ENCODE data around the gene N4BP2.

DNA sequence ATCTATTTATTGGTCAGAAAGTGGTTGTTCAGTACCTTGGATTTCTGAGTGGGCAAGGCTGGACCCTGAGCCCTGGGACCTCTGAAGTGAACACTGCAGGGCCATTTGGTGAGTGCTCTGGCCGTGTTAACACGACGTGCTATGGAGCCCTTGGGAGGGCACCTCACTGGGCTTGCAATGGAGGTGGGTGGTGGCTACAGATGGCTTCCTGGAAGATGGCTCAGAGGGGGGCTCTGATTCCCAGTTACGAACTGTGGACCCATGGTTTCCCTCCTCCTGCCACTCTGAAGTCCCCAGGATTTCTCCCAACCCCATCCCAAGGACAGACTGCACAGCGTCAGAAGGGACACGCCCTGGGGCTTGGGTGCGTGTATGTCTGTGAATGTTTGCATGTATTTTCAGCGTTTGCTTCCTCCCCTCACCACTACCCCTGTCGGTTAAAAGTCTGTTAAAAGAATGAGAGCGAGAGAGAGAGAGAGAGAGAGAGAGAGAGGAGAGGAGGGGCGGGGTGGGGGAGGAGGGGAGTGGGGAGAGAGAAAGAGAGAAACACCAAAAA lies 136.4 kb downstream of the N4BP2 start:
- TF ChIP-seq, protein P1, sequence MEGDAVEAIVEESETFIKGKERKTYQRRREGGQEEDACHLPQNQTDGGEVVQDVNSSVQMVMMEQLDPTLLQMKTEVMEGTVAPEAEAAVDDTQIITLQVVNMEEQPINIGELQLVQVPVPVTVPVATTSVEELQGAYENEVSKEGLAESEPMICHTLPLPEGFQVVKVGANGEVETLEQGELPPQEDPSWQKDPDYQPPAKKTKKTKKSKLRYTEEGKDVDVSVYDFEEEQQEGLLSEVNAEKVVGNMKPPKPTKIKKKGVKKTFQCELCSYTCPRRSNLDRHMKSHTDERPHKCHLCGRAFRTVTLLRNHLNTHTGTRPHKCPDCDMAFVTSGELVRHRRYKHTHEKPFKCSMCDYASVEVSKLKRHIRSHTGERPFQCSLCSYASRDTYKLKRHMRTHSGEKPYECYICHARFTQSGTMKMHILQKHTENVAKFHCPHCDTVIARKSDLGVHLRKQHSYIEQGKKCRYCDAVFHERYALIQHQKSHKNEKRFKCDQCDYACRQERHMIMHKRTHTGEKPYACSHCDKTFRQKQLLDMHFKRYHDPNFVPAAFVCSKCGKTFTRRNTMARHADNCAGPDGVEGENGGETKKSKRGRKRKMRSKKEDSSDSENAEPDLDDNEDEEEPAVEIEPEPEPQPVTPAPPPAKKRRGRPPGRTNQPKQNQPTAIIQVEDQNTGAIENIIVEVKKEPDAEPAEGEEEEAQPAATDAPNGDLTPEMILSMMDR (IDR thresholded peaks at IDR 0.05) = no peak
- TF ChIP-seq POLR2A (IDR thresholded peaks at IDR 0.05) = no peak
